ENCODE results near the gene MYNN.

MYNN gene

DNA sequence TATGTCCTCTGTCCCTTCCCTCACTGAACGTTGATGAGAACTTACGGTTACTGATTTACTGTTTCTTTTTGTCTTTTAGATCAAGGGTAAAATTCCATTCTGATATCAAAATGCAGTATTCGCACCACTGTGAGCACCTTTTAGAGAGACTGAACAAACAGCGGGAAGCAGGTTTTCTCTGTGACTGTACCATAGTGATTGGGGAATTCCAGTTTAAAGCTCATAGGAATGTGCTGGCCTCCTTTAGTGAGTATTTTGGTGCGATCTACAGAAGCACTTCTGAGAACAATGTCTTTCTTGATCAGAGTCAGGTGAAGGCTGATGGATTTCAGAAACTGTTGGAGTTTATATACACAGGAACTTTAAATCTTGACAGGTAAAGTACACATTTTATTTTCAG is 990 bp downstream of the MYNN start:
- no peak for DNase-seq

DNA sequence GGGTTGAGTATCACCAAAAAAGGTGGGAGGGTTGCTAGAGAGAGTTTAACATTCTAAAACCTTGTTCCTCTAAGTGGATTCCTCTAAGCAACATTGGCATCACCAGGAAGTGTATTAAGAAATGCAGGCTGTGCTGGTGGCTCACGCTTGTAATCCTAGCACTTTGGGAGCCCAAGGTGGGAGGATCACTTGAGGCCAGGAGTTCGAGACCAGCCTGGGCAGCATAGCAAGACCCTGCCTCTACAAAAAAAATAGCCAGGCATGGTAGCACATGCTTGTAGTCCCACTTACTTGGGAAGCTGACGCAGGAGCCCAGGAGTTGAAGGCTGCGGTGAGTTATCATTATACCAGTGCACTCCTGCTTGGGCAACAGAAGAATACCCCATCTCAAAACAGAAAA is 4.6 kb downstream of the MYNN start:
- no peak for DNase-seq

DNA sequence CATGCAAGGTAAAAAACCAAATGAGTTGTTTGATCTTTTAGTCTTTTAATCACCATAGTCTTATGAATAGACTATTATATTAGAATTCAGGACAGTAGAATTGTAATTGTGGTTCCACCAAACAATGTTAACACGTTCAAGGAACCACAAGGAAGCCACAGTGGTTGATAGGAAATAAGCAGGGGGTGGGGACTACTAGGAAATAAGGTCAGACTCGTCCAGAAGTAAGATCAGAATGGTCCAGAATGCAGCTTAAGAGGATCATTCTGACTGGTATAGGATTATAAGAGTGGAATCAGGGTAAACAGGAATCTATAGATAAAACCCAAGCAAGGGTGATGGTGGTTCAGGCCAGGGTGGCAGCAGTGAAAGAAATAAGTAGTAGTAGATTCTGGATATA is 7.5 kb downstream of the MYNN start:
- no peak for DNase-seq

DNA sequence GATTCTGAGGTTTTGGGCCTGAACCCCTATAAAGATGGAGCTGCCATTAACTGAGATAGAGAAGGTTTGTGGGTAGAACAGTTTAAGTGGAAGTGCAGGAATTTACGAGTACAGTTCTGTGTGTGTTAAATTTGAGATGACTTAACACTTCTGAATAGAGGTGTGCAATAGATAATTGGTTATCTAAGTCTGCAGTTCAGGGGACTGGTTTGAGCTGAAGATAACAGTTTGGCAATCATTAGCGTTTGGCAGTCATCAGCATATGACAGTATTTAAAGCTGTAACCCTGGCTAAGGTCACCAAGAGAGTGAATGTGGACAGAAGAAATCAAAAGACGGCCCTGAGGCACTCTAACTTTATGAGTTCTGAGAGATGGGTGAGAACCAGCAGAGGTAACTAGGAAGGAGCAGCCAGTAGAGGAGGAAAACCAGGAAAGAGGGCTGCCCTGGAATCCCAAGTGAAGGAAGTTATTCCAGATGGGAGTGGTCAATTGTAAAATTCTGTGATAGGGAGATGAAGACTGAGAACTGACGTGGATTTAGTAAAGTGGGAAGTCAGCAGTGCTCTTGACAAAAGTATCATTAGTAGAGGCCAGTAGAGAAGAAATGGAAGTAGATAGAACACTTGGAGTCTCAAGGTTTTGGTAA is 8.1 kb downstream of the MYNN start:
- no peak for DNase-seq

DNA sequence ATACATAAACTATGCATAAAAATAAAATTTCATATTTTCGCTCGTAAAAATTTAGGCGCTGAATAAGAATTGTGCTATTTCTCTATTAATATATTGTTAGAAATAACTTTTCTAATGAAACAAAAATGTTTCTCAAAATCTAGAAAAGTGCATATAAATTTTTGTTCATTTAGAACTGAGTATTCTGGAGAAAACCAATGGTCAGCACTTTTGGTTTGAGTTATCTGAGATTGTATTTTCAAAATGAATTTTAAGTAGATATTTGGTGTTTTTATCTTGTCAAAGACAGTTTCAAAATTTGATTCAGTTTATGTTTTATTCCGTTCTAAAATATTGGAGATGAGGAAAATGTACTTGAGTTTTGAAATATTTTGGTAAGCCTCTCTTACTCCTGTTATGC is 13.9 kb downstream of the MYNN start:
- DNase-seq, result no peak

DNA sequence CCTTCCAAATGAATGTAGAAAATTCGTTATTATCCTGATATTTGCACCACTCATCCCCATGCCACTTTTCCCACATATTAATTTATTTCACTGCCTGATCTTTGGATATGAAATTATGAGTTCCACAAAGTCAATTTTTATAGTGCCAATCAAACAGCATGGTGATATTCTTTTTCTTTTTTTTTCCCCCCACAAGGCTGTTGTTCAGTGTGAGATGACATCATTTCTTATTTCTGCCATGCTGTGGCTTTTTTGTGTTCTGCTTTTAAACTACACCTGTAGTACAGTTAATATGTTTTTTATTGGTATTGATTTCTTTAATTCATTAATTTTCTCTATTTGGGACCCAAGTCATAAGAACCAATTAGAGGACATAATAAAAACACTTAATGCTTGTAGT is 14.6 kb downstream of the MYNN start:
- DNase-seq, result no peak

DNA sequence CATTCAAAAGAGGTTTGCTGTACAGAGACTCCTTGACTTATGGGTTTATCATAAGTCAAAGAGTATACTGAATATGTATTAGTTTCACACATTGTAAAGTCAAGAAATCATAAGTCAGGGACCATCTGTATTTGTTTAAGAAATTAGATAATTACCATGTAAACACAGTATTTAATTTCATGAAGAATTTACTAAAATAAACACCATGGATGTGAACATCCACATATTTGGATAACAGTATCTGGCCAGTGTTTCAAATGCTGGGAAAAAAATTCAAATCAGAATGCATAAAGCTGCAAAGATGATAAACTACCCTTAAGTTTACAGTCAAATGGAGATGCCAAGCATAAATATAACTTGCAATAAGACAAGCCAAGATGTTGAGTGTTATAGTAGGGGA is 17.0 kb downstream of the MYNN start:
- DNase-seq, result no peak

DNA sequence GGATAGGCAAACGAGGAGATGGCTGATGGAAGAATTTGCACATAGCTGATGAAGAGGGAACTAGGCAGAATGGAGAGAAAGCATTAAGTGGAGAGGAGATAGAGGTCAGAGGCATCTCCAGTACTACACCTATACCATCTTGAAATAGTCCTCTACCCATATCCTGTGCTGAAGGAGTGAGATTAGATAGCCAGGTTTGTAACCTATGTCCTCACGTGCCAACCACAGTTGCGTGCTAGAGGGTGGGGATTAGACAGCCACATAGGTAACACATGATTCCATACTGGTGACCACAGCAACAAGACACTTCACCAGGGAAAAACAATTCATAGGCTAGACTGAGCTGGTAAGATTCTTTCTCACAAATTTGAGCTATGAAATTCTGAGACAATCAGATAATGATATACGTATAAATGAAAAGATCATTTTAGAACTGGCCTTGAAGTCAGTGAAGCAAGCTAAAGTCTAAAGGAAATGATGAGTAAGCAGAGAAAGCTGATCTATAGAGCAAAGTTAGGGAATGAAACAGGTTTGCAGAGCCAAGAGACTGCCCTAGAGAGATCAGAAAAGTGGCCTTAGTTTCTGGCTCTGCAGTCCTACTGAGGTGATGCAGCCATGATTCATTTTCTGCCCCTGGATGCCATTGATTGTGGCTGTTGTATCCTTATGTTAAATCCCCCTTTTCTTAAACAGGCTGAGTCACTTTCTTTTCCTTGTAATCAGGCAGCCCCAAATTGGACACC is 17.7 kb downstream of the MYNN start:
- no peak for DNase-seq

DNA sequence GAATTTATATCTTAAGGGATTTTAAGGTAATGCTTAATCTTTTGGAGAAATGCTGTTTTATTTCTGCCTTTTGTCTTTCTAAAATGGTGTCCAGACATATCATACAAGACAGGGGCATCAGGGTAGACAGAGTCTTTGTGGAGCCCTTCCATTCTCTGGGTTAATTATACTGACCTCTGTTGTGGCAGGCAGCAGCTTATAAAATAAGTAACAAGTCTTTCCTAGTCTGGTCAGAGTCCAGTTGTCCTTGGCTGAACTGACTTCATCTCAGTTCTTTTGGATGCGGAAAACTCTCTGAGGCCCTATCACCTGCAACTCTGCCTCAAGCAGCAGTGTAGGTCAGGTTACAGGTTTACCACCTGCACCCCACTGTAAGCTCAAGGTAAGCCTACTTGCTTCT is 19.2 kb downstream of the MYNN start:
- no peak for DNase-seq

DNA sequence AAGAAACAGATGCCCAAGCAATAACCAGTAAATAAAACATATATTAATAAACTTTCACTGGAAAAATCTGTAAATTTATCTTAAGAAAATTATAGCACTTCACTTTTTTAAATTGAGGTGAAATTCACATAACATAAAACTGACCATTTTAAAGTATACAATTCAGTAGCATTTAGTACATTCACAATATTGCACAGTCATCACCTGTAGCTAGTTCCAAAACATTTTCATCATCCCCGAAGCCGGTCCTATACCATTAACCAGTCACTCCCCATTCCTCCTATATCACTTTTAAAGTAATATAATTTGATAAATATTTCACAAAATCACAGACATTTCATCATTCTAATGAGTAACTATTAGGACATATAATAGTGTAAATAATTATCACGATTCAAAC is 31.5 kb downstream of the MYNN start:
- no peak for DNase-seq

DNA sequence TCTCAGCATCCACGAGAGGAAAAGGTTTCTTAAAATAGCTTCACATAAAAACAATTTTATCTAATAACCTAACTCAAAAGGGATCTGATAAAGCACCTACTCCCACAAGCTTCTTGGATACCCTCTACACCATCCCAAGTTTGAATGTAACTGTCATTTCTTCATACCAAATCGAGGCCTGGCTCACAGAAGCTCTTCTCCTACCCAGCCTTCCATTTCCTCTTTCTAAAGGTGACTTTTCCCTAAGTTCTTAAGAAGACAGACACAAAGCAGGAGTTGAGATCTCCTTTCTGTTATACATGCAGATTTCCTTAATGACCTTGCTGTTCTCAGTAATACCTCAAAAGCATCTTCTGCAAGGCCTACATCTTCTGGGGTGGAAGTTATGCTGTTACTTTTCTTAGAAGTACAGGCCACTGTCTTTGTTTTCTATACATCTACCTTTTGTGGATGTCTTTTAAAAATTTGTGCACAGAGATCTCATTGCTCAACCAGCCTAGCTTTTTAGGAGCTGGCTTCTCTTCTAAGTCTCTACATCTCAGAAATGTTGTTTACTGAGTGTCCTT is 36.1 kb downstream of the MYNN start:
- DNase-seq, result no peak

DNA sequence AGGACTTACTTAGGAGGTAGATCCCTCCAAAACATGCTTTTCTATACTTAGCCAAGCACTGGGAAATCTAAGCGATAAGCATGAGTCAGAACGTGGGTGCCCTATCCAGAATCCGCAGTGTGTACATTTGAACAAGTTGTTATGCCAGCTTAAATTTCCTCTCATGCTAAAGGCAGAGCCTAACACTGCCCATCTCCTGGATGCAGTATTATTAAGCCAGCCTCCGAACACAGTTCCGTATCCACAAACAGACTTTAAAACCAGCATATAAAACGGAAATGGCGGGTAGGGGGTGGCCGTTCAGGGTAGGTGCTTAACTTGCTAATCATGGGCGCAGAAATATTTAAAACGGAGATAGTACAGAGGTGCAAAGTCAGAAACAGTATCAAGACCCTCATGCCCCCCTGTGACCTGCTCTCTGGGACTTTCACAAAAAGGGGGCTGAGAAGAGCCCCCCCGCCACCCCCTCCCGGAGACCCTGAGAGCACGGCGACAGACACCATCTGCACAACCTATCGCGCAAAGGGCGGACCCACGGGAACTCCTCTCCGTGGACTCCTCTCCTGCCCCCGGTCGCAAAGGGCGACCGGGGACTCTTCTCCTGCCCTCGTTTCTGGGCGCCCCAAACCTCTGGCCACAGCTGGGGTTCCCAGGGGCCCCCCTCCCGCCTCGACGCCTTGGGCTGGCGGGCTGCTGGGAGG is 38.6 kb downstream of the MYNN start:
- DNase-seq, result peak in 20 of 56 donors; percentile 3 to 56 (median 19)

DNA sequence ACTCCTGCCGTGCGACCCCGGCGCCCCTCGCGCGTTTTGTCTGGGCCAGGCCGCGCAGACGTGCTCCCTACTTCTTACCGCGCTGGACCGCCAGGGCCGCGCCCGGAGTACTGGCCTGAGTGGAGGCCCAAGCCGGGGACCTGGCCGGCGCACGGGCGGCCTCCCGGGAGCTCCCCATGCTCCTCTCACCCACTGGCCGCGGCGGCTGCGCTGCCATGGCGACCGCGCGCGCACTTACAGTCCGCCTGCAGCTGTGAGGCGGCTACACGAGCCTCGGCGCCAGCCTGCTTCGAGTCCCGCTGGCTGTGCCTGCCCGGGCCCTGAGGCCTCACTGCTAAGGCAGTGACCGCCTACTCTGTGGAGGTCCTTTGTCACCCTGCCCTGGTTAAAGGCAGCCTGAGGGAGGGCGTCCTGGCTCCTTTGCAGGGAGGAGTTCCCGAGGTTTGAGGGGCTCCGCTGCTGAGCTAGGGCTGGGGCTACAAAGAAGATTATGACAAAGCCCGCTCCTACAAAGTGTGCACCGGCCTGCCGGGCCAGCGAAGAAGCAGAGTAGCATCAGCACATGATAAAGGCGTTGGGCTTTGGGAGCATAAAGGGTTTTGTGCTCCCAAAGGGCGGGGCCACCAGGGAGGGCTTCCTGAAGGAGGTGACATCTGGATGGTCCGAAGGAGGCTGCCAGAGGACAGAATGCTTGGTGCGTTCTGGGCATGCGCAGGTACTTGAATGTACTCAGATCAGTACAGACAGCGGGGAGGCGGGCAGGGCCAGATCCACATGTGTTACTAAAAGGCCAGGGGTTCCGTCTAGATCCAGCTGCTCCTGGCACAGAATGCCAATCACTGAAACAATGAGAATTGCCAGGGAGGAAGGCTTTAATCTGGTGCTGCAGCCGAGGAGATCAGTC is 39.4 kb downstream of the MYNN start, which contains the start of the genes LRRC34 and LRRIQ4:
TSS of gene LRRC34 (minus strand) at position 573 of the 904 bp plus-strand sequence. CDS start at position 217, 356 bp downstream.
TSS of gene LRRIQ4 (plus strand) at position 539 of the 904 bp plus-strand sequence. CDS start 9,052 bp downstream, outside the sequence.
- peak in 50 of 56 donors; percentile 10 to 72 (median 50) for DNase-seq

DNA sequence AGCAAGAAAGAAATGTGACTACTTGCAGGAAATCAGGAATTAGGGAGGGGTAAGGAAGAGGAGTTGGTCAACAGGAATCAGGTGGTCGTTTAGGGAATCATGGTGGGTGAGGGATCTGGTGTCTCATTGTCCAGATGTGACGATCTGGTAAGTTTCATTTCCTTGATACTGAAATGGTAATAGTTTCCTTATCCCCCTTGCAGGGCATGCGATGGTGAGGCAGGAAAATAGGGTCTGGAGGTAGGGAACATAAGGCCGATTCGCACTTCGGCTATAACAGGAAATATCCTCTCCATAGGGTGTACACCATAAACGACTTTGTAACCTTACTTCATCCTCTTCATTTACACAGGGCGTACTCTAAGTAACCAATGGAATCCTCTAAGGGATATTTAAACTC is 40.1 kb downstream of the MYNN start:
- DNase-seq, result no peak

DNA sequence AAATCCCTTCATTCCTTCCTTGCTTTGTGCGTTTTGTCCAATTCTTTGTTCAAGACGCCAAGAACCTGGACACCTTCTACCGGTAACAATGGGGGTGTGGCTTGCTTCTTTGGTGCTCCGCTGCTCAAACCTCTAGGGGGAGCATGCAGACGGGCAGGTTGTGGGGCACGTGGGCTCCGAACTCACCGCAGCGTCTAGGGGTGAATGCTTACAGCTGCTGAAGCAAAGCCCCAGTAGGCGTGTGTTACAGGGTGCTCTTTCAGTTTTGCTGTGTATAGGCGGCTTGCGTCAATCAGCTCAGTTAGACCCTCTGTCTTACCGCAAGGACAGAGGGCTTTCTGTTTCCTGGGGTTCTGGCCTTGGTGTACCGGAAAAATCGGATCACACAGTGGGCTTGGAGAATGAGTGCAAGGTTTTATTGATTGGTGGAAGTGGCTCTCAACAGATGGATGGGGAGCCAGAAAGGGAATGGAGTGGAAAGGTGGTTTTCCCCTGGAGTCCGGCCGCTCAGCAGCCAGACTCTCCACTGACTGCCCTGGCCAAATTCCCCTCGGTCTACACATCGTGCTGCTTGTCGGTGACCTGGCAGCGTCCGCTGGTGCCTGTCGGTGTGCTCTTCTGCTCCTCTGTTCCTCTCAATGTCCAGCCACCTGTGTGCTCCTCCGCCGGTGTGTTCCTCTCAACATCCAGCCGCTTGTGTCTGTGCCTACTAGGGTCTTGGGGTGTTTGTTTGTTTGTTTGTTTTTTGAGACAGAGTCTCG is 40.7 kb downstream of the MYNN start:
- peak in 4 of 56 donors; percentile 2 to 5 (median 2) for DNase-seq

DNA sequence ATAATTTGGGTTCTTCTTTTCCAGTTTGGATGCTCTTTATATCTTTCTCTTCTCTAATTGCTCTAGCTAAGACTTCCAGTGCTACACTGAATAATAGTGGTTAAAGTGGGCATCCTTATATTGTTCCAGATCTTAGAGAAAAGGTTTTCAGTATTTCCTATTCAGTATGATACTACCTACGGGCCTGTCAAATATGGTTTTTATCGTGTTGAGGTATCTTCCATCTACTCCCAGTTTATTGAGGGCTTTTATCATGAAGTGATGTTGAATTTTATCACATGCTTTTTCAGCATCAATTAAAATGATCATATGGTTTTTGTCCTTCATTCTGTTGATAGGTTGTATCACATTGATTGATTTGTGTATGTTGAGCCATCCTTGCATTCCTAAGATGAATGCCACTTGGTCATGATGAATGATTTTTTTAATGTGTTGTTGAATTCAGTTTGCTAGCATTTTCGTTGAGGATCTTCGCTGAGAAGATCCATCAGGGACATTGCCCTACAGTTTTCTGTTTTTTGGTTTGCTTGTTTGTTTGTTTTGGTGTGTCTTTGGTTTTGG is 42.5 kb downstream of the MYNN start:
- no peak for DNase-seq

DNA sequence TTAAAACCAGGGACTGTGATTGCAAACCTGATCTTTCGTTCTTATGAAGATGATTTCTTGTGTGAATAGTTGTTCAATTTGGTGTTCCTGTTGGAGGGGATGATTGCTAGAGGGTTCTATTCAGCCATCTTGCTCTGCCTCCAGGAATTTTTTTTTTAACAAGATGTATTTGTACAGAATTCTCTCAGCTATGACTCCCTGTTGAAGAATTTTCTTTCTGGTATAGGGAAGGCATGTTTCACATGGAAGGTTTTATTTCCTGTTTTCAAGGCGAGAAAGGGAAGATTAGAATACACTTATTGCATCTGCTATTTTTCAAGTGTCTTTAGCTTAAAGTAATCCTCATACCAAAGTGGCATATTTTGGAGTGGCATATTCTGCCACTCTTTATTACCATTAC is 45.1 kb downstream of the MYNN start:
- no peak for DNase-seq

DNA sequence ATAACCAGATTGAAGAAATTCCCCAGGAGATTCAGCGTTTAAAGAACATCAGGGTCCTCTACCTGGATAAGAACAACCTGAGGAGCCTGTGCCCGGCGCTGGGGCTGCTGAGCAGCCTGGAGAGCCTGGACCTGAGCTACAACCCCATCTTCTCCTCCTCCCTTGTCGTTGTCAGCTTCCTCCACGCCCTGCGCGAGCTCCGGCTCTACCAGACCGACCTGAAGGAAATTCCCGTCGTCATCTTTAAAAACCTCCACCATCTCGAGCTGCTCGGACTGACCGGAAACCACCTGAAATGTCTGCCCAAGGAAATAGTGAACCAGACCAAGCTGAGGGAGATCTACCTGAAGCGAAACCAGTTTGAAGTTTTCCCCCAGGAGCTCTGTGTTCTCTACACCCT is 48.9 kb downstream of the MYNN start:
- DNase-seq, result no peak

DNA sequence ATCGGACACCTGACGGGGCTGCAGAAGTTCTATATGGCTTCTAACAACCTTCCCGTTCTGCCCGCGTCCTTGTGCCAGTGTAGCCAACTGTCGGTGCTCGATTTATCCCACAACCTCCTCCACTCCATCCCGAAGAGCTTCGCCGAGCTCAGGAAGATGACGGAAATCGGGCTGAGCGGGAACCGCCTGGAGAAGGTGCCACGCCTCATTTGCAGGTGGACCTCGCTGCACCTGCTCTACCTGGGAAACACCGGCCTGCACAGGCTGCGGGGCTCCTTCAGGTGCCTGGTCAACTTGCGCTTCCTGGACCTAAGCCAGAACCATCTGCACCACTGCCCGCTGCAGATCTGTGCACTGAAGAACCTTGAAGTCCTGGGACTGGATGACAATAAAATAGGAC is 49.3 kb downstream of the MYNN start:
- DNase-seq, result no peak

DNA sequence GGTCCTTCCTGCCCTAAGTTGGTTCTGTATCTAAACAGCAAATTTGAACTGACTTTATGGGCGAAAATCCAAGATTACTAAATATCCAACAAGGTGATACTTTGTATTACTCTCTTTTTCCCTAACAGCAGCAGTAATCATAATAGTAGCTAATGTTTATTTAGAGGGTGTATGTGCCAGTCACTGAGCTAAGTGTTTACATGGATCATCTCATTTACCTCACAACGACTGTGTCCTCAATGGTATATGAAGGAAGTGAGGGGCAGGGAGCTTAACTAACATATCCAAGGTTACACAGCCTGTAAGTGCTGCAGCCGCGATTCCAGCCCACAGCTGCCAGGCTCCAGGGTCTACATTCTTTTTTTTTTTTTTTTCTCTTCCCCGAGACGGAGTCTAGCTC is 49.8 kb downstream of the MYNN start:
- no peak for DNase-seq

Measured in amygdala (tissue), 56 donors.